ENCODE measurements around the gene EIF4A3. TPM values are rescaled to one million over a fixed set of nuclear protein-coding genes. Genes with fewer than 3 reads are reported as not detected.
"Not testable (repeated sequence)": the region's sequence is repeated elsewhere in the genome, so short reads cannot be mapped to it uniquely, and the experiment has no call there.

The EIF4A3 gene
- total RNA-seq, 1 donor from 2014 or later, result 92.0 TPM

- DNase-seq (ENCODE audit: low spot score), result no peak
These were observed 27.0 kb upstream of the EIF4A3 start for GRCh38 chr17:80173916-80174315.

GRCh38 chr17:80173126-80173525 is 26.2 kb upstream of the EIF4A3 start:
- no peak for DNase-seq (ENCODE audit: low spot score)

- no peak for DNase-seq (ENCODE audit: low spot score)
These were observed 24.8 kb upstream of the EIF4A3 start for GRCh38 chr17:80171681-80172080.

GRCh38 chr17:80169784-80170500 is 23.0 kb upstream of the EIF4A3 start, which contains the start of gene CARD14:
Gene CARD14, plus strand, starts transcription at chr17:80170030. Its CDS starts 11,409 bp downstream, at chr17:80181439.
- DNase-seq (ENCODE audit: low spot score), result no peak

- no peak for DNase-seq (ENCODE audit: low spot score)
These were observed 22.2 kb upstream of the EIF4A3 start for GRCh38 chr17:80169107-80169506.

- no peak for DNase-seq (ENCODE audit: low spot score)
These were observed 21.4 kb upstream of the EIF4A3 start for GRCh38 chr17:80168371-80168770.

- DNase-seq (ENCODE audit: low spot score), result no peak
These were observed 19.5 kb upstream of the EIF4A3 start for GRCh38 chr17:80166446-80166845.

GRCh38 chr17:80164185-80164584 is 17.3 kb upstream of the EIF4A3 start:
- no peak for DNase-seq (ENCODE audit: low spot score)

GRCh38 chr17:80163336-80163735 is 16.4 kb upstream of the EIF4A3 start:
- DNase-seq (ENCODE audit: low spot score), result no peak

GRCh38 chr17:80160536-80160935 is 13.6 kb upstream of the EIF4A3 start:
- no peak for DNase-seq (ENCODE audit: low spot score)

GRCh38 chr17:80158846-80159245 is 11.9 kb upstream of the EIF4A3 start:
- DNase-seq (ENCODE audit: low spot score), result no peak

- DNase-seq (ENCODE audit: low spot score), result not testable (repeated sequence)
These were observed 8.7 kb upstream of the EIF4A3 start for GRCh38 chr17:80155600-80155999.

- no peak for DNase-seq (ENCODE audit: low spot score)
These were observed 7.2 kb upstream of the EIF4A3 start for GRCh38 chr17:80154166-80154565.

GRCh38 chr17:80153004-80153403 is 6.1 kb upstream of the EIF4A3 start:
- no peak for DNase-seq (ENCODE audit: low spot score)

- DNase-seq (ENCODE audit: low spot score), result no peak
These were observed 5.3 kb upstream of the EIF4A3 start for GRCh38 chr17:80152081-80152702.

GRCh38 chr17:80151333-80151732 is 4.4 kb upstream of the EIF4A3 start:
- no peak for DNase-seq (ENCODE audit: low spot score)

GRCh38 chr17:80146121-80147034 is 550 bp downstream of the EIF4A3 start:
- no peak for DNase-seq (ENCODE audit: low spot score)

GRCh38 chr17:80145076-80146075 is 1.6 kb downstream of the EIF4A3 start:
- no peak for DNase-seq (ENCODE audit: low spot score)

GRCh38 chr17:80142929-80143328 is 4.0 kb downstream of the EIF4A3 start:
- no peak for DNase-seq (ENCODE audit: low spot score)

- no peak for DNase-seq (ENCODE audit: low spot score)
These were observed 5.3 kb downstream of the EIF4A3 start for GRCh38 chr17:80141463-80142165.

Measured in mesenteric fat pad (tissue), 1 donor.